BE2C (cell line): ENCODE results near the gene DCDC2C.

Experiments
- DNase-seq: peaks from one replicate; pipeline ENCODE4 v3.0.0-alpha.2; 2020
- H3K27me3 ChIP-seq: fragments of 250-450 bp; sonication (Bioruptor Pico); 2 replicates; pipeline ENCODE4 v1.5.1; 2020; ENCODE audit warnings: mild to moderate bottlenecking
- H3K36me3 ChIP-seq: fragments of 250-450 bp; sonication (Bioruptor Pico); 2 replicates; pipeline ENCODE4 v1.5.1; 2020; ENCODE audit warnings: mild to moderate bottlenecking
- H3K4me1 ChIP-seq: fragments of 250-450 bp; sonication (Bioruptor Pico); 2 replicates; pipeline ENCODE4 v1.5.1; 2020
- H3K4me3 ChIP-seq: 2 replicates; pipeline ENCODE4 v1.5.1; 2011; ENCODE audit warnings: low read depth, low read length
- H3K9me3 ChIP-seq: fragments of 250-450 bp; sonication (Bioruptor Pico); 2 replicates; pipeline ENCODE4 v1.5.1; 2020
- TF ChIP-seq, protein P1 (sequence below): IDR thresholded peaks from 2 replicates; pipeline ENCODE4 v1.5.1; 2012; ENCODE audit warnings: mild to moderate bottlenecking, low read depth, low read length

DCDC2C gene

DNA sequence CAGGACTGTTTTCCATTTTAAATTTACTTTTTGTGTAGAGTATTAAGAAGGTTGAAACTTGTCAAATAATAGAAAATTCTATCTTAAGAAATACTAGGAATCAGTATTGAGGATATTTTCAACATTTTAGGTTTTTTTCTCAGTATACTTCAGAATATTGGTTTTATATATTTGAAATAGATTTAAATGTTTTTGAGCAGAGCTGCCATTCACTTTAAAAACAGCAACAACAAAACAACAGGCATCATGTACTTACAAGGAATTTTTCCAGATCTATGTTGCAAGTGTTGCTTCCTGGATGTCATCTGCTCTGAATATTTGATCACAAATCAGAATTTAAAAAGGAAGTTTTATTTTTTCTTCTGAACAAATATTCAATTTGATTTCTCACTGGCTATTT, 84.4 kb downstream of the DCDC2C start:
- peaks cover 40% of the 10 kb centered on the region for H3K27me3 ChIP-seq
- TF ChIP-seq, protein P1, sequence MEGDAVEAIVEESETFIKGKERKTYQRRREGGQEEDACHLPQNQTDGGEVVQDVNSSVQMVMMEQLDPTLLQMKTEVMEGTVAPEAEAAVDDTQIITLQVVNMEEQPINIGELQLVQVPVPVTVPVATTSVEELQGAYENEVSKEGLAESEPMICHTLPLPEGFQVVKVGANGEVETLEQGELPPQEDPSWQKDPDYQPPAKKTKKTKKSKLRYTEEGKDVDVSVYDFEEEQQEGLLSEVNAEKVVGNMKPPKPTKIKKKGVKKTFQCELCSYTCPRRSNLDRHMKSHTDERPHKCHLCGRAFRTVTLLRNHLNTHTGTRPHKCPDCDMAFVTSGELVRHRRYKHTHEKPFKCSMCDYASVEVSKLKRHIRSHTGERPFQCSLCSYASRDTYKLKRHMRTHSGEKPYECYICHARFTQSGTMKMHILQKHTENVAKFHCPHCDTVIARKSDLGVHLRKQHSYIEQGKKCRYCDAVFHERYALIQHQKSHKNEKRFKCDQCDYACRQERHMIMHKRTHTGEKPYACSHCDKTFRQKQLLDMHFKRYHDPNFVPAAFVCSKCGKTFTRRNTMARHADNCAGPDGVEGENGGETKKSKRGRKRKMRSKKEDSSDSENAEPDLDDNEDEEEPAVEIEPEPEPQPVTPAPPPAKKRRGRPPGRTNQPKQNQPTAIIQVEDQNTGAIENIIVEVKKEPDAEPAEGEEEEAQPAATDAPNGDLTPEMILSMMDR: no peak
- H3K4me1 ChIP-seq: no peaks in the 10 kb centered on the region
- H3K4me3 ChIP-seq: no peak overlapping the region
- no peaks in the 10 kb centered on the region for H3K36me3 ChIP-seq
- no peak for DNase-seq
- no peaks in the 10 kb centered on the region for H3K9me3 ChIP-seq

DNA sequence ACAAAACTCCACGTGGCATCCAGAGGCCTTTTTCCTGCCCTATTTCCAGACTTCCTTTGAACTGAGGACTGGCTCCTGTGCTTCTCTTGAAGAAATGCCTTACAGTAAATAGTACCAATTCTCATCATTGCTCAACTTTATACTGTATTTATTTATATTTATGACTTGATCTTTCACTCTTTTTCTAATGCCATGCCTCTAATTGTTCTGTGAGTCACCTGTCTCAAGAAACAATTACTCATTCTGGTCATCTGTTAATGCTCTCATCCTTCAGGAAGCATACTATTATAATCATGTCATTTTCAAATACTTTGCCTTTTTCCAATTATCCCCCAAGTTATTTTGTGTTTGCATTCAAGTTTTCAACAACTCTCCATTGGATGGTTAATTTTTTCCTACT, 85.9 kb downstream of the DCDC2C start:
- Histone ChIP-seq H3K9me3 (no peaks in the 10 kb centered on the region), H3K4me3 (no peak overlapping the region)

DNA sequence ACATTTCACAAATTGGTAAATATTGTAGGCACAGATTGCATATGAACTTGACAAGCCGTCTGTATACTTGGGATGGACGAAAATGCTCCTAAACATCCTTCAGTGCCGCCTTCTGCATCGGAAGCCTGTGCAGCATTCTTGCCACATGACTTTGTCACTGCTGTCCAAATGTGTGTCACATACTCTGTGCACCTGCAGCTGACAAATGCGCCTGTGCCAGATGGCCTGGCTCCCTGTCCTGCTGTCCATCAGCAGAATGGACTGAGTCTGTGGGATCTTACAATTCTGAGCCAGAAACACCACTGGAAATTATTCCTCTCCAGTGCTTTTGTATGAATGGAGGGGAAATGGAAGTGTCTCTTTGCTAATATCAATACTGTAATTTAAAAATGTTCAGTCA, 89.9 kb downstream of the DCDC2C start:
- Histone ChIP-seq H3K4me3 (no peak overlapping the region), H3K9me3 (no peaks in the 10 kb centered on the region), H3K36me3 (no peaks in the 10 kb centered on the region), H3K4me1 (no peaks in the 10 kb centered on the region), H3K27me3 (peaks cover 21% of the 10 kb centered on the region)
- TF ChIP-seq, protein P1: no peak
- DNase-seq: no peak

More for the DNA sequence above, 85.9 kb downstream of the DCDC2C start:
- DNase-seq: no peak
- Histone ChIP-seq H3K27me3 (peaks cover 44% of the 10 kb centered on the region), H3K36me3 (no peaks in the 10 kb centered on the region), H3K4me1 (no peaks in the 10 kb centered on the region)
- TF ChIP-seq, protein P1: no peak

GRCh38 chr2:3801506-3801905, 98.1 kb downstream of the DCDC2C start:
- Histone ChIP-seq H3K4me3 (no peak overlapping the region), H3K9me3 (no peaks in the 10 kb centered on the region), H3K27me3 (peaks cover 5% of the 10 kb centered on the region; the same call in 1 of the 2 replicates), H3K36me3 (no peaks in the 10 kb centered on the region), H3K4me1 (no peaks in the 10 kb centered on the region)
- no peak for DNase-seq
- TF ChIP-seq, protein P1: no peak

GRCh38 chr2:3805201-3805939, 102.0 kb downstream of the DCDC2C start:
- H3K36me3 ChIP-seq: no peaks in the 10 kb centered on the region
- TF ChIP-seq, protein P1: peak; percentile 85
- H3K9me3 ChIP-seq: no peaks in the 10 kb centered on the region
- peaks cover 5% of the 10 kb centered on the region; the same call in 1 of the 2 replicates for H3K27me3 ChIP-seq
- H3K4me3 ChIP-seq: no peak overlapping the region
- H3K4me1 ChIP-seq: no peaks in the 10 kb centered on the region
- peak; percentile 68 for DNase-seq

GRCh38 chr2:3806168-3806567, 102.8 kb downstream of the DCDC2C start:
- no peaks in the 10 kb centered on the region for H3K36me3 ChIP-seq
- no peaks in the 10 kb centered on the region for H3K9me3 ChIP-seq
- no peak overlapping the region for H3K4me3 ChIP-seq
- TF ChIP-seq, protein P1: no peak
- peaks cover 5% of the 10 kb centered on the region; the same call in 1 of the 2 replicates for H3K27me3 ChIP-seq
- no peak for DNase-seq
- no peaks in the 10 kb centered on the region for H3K4me1 ChIP-seq
